GM12801 (cell line): ENCODE data around the gene RPL18.

ENCODE experiments used
- CTCF ChIP-seq: IDR thresholded peaks from one replicate; pipeline ENCODE4 v1.5.1; 2011; ENCODE audit warnings: control low read depth; ENCODE audit not compliant: insufficient read length; ENCODE audit errors: extremely low read depth

Gene RPL18

GRCh38 chr19:48616491-48617056 lies 2.4 kb downstream of the RPL18 start:
- TF ChIP-seq CTCF: no peak

GRCh38 chr19:48616041-48616436 lies 2.9 kb downstream of the RPL18 start:
- TF ChIP-seq CTCF: no peak

- TF ChIP-seq CTCF: no peak
Measured at GRCh38 chr19:48615231-48616040, 3.5 kb downstream of the RPL18 start.

GRCh38 chr19:48614436-48615230 lies 4.3 kb downstream of the RPL18 start, which contains the start of gene FAM83E:
Gene FAM83E, minus strand, starts transcription at chr19:48615076. Its CDS starts 1,704 bp downstream, at chr19:48613372.
- no peak for TF ChIP-seq CTCF

GRCh38 chr19:48613852-48614435 lies 5.0 kb downstream of the RPL18 start:
- no peak for TF ChIP-seq CTCF

- TF ChIP-seq CTCF: no peak
Measured at GRCh38 chr19:48613024-48613851, 5.7 kb downstream of the RPL18 start.
